Neutrophil (primary cell): Measurements from ENCODE around the gene SLC35G3.

Experiments
- H3K27ac ChIP-seq: fragments of 200-600 bp; sonication (generic); 2 replicates; pipeline ENCODE4 v1.5.1; 2016; ENCODE audit warnings: mild to moderate bottlenecking, moderate library complexity
- H3K27me3 ChIP-seq: fragments of 200-600 bp; sonication (generic); 2 replicates; pipeline ENCODE4 v1.6.0; 2016; ENCODE audit warnings: mild to moderate bottlenecking
- H3K36me3 ChIP-seq: fragments of 200-600 bp; sonication (generic); 2 replicates; pipeline ENCODE4 v1.5.1; 2017
- H3K4me1 ChIP-seq, 2 experiments: fragments of 200-600 bp in 1 of 2; sonication (generic) in 1 of 2; 1 replicate in 1 of 2; 2 replicates in 1 of 2; pipeline versions ENCODE4 v1.5.1 to v1.6.1; 2013 to 2016; ENCODE audit warnings: low read depth in 1 of 2, low read length in 1 of 2, mild to moderate bottlenecking in 1 of 2, moderate library complexity in 1 of 2; ENCODE audit not compliant: control insufficient read depth in 1 of 2, insufficient read depth in 1 of 2
- H3K4me3 ChIP-seq, 2 experiments: fragments of 200-600 bp in 1 of 2; sonication (generic) in 1 of 2; 1 replicate in 1 of 2; 2 replicates in 1 of 2; pipeline ENCODE4 v1.5.1; 2013 to 2016; ENCODE audit warnings: low read depth in 1 of 2, low read length in 1 of 2, mild to moderate bottlenecking in 1 of 2, moderate library complexity in 1 of 2
- H3K9me3 ChIP-seq: fragments of 200-600 bp; sonication (generic); 2 replicates; pipeline ENCODE4 v1.5.1; 2016
- CTCF ChIP-seq: fragments of 200-600 bp; sonication (generic); IDR thresholded peaks from 2 replicates; pipeline ENCODE4 v1.5.1; 2016; ENCODE audit warnings: antibody characterized with exemption

The SLC35G3 gene

GRCh38 chr17:35229638-35230037 lies 35.4 kb upstream of the SLC35G3 start:
- H3K27ac ChIP-seq = no peak overlapping the region
- no peaks in the 10 kb centered on the region for H3K4me1 ChIP-seq
- TF ChIP-seq CTCF = no peak
- peaks cover 79% of the 10 kb centered on the region for H3K27me3 ChIP-seq
- H3K36me3 ChIP-seq = no peaks in the 10 kb centered on the region
- H3K4me3 ChIP-seq = no peak overlapping the region
- no peaks in the 10 kb centered on the region for H3K9me3 ChIP-seq

GRCh38 chr17:35227546-35227945 lies 33.4 kb upstream of the SLC35G3 start:
- Histone ChIP-seq H3K9me3 (no peaks in the 10 kb centered on the region), H3K4me1 (no peaks in the 10 kb centered on the region), H3K27me3 (peaks cover 77% of the 10 kb centered on the region), H3K4me3 (no peak overlapping the region), H3K27ac (no peak overlapping the region), H3K36me3 (no peaks in the 10 kb centered on the region)
- no peak for TF ChIP-seq CTCF

DNA sequence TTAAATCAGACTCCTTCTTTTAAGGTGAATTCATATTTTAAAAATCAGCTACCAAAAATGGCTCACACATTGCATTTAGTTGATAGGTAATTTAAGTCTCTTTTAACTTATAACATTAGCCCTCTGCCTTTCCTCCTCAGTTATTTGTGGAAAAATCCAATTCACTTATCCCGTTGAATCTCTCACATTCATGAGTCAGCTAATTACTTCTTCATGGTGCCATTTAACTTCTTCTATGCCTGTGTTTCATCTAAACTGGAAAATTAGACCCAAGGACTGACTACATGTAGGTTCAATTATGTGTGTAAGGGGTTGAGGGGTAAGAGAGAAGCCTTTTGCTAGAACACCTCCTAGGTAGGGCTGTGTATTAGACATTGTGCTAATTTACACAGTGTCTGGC lies 30.2 kb upstream of the SLC35G3 start:
- Histone ChIP-seq H3K36me3 (no peaks in the 10 kb centered on the region), H3K4me1 (no peaks in the 10 kb centered on the region), H3K27me3 (peaks cover 60% of the 10 kb centered on the region), H3K27ac (no peak overlapping the region), H3K4me3 (no peak overlapping the region), H3K9me3 (no peaks in the 10 kb centered on the region)
- no peak for TF ChIP-seq CTCF

DNA sequence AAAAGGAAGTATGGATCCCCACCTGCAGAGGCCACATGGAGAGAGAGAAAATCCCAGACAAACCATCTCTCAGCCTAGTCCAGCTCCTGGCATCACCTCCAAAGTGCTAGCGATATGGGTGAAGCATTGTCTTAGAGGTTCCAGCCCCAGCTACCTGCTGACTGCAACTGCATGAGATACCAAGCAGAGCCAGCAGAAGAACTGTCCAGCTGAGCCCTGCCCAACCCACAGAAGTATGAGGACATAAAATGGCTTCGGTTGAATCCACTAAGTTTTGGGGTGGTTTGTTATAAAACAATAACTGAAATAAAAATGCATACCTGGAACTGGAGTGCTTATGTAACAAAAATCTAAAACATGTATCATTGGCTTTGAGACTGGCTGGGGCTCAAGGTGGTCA lies 28.3 kb upstream of the SLC35G3 start:
- H3K36me3 ChIP-seq = no peaks in the 10 kb centered on the region
- TF ChIP-seq CTCF = no peak
- H3K9me3 ChIP-seq = no peaks in the 10 kb centered on the region
- H3K27me3 ChIP-seq = peaks cover 41% of the 10 kb centered on the region
- H3K4me3 ChIP-seq = no peak overlapping the region
- H3K4me1 ChIP-seq = peaks cover 0 to 5% of the 10 kb centered on the region in 2 experiments
- no peak overlapping the region for H3K27ac ChIP-seq

DNA sequence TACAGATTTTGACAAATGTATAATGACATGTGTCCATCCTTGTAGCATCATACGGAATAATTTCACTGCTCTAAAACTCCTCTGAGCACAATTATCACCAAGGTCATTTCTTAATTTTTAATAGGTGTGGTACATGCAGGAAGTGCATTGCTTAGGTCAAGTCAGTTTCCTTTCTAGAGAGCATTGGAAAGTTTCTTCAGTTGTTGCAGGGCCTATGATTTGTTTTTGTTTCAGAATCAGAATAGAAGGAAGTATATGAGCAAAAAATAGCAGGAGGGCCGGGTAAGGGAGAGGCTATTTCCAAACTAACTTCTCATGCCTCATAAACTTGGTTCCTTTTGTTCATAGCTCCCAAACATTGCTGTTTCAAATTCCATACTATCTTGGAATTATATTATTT lies 24.7 kb upstream of the SLC35G3 start:
- H3K36me3 ChIP-seq = no peaks in the 10 kb centered on the region
- H3K27ac ChIP-seq = no peak overlapping the region
- TF ChIP-seq CTCF = no peak
- no peak overlapping the region for H3K4me3 ChIP-seq
- peaks cover 60% of the 10 kb centered on the region for H3K27me3 ChIP-seq
- no peaks in the 10 kb centered on the region for H3K9me3 ChIP-seq
- H3K4me1 ChIP-seq = peaks cover 0 to 5% of the 10 kb centered on the region in 2 experiments

- TF ChIP-seq CTCF = no peak
- Histone ChIP-seq H3K4me1 (peaks cover 0 to 5% of the 10 kb centered on the region in 2 experiments), H3K27ac (no peak overlapping the region), H3K36me3 (no peaks in the 10 kb centered on the region), H3K4me3 (no peak overlapping the region), H3K9me3 (no peaks in the 10 kb centered on the region), H3K27me3 (peaks cover 62% of the 10 kb centered on the region)
These were observed 22.9 kb upstream of the SLC35G3 start for GRCh38 chr17:35217107-35217506.
